ENCODE measurements around the gene BTG4.

- TF ChIP-seq JUN (CRISPR knock-in tag; IDR thresholded peaks at IDR 0.05) (no peak), CREB1 (CRISPR knock-in tag; IDR thresholded peaks at IDR 0.05) (no peak), FOXP1 (CRISPR knock-in tag; IDR thresholded peaks at IDR 0.05; ENCODE audit: borderline replicate concordance) (no peak), NFE2L1 (CRISPR knock-in tag; IDR thresholded peaks at IDR 0.05) (no peak)
- TF ChIP-seq, protein P1, sequence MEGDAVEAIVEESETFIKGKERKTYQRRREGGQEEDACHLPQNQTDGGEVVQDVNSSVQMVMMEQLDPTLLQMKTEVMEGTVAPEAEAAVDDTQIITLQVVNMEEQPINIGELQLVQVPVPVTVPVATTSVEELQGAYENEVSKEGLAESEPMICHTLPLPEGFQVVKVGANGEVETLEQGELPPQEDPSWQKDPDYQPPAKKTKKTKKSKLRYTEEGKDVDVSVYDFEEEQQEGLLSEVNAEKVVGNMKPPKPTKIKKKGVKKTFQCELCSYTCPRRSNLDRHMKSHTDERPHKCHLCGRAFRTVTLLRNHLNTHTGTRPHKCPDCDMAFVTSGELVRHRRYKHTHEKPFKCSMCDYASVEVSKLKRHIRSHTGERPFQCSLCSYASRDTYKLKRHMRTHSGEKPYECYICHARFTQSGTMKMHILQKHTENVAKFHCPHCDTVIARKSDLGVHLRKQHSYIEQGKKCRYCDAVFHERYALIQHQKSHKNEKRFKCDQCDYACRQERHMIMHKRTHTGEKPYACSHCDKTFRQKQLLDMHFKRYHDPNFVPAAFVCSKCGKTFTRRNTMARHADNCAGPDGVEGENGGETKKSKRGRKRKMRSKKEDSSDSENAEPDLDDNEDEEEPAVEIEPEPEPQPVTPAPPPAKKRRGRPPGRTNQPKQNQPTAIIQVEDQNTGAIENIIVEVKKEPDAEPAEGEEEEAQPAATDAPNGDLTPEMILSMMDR (IDR thresholded peaks at IDR 0.05), result no peak
These were observed 25.2 kb upstream of the BTG4 start for GRCh38 chr11:111537336-111537860.
